Karpas-422 (cell line): ENCODE results near the gene FAM131C. TPM values are rescaled to one million over a fixed set of nuclear protein-coding genes. Genes with fewer than 3 reads are reported as not detected.
"Not testable (repeated sequence)": the region's sequence is repeated elsewhere in the genome, so short reads cannot be mapped to it uniquely, and the experiment has no call there.

Source experiments
- DNase-seq: peaks from one replicate; pipeline ENCODE4 v3.0.0-alpha.2; 2015
- H2AFZ ChIP-seq: fragments of 200-600 bp; sonication (generic); 2 replicates; pipeline ENCODE4 v1.6.1; 2014; ENCODE audit warnings: antibody characterized with exemption, low read length, mixed read lengths
- H3K27ac ChIP-seq: fragments of 200-600 bp; sonication (generic); 2 replicates; pipeline ENCODE4 v1.5.1; 2014; ENCODE audit warnings: mild to moderate bottlenecking, low read length, moderate library complexity
- H3K27me3 ChIP-seq: fragments of 200-600 bp; sonication (generic); 2 replicates; pipeline ENCODE4 v1.6.1; 2014; ENCODE audit warnings: low read length, mixed read lengths
- H3K36me3 ChIP-seq: fragments of 200-600 bp; sonication (generic); 2 replicates; pipeline ENCODE4 v1.6.1; 2014; ENCODE audit warnings: low read length, mixed read lengths; ENCODE audit not compliant: insufficient read depth
- H3K4me1 ChIP-seq: fragments of 200-600 bp; sonication (generic); 2 replicates; pipeline ENCODE4 v1.6.1; 2014; ENCODE audit warnings: mild to moderate bottlenecking, low read length, mixed read lengths
- H3K4me2 ChIP-seq: fragments of 200-600 bp; sonication (generic); 2 replicates; pipeline ENCODE4 v1.6.1; 2014; ENCODE audit warnings: low read length, low read depth, mild to moderate bottlenecking; ENCODE audit not compliant: poor library complexity, severe bottlenecking
- H3K4me3 ChIP-seq: fragments of 200-600 bp; sonication (generic); 2 replicates; pipeline ENCODE4 v1.5.1; 2014; ENCODE audit warnings: mild to moderate bottlenecking, antibody characterized with exemption, low read length, mixed read lengths
- H3K79me2 ChIP-seq: fragments of 200-600 bp; sonication (generic); 2 replicates; pipeline ENCODE4 v1.6.1; 2014; ENCODE audit warnings: mild to moderate bottlenecking, low read length, mixed read lengths
- H3K9ac ChIP-seq: fragments of 200-600 bp; sonication (generic); 2 replicates; pipeline ENCODE4 v1.6.0; 2014; ENCODE audit warnings: low read length
- H3K9me2 ChIP-seq: fragments of 200-600 bp; sonication (generic), shearing (Covaris generic); replicated peaks from 2 replicates; pipeline ENCODE4 v1.6.0; 2014; ENCODE audit warnings: mild to moderate bottlenecking, low read length, moderate library complexity; ENCODE audit not compliant: insufficient read depth
- H3K9me3 ChIP-seq: fragments of 300-700, 200-600 bp; sonication (generic); 2 replicates; pipeline ENCODE4 v1.6.1; 2014; ENCODE audit warnings: low read length, mixed read lengths
- H4K20me1 ChIP-seq: fragments of 200-600 bp; sonication (generic); 2 replicates; pipeline ENCODE4 v1.6.1; 2014; ENCODE audit warnings: mild to moderate bottlenecking, antibody characterized with exemption, low read length, low read depth; ENCODE audit not compliant: insufficient read depth
- total RNA-seq: library from RNA; depleted of rRNA; stranded (reverse); fragments of >200 nt; shearing (Covaris generic); gene quantifications from 2 replicates; pipeline ENCODE4 v1.2.3, GENCODE V29; 2014; ENCODE audit warnings: low replicate concordance

The FAM131C gene
- total RNA-seq, 1 experiment from 2014 or later, result not detected

- H3K4me1 ChIP-seq, H3K4me3 ChIP-seq, H3K79me2 ChIP-seq: not testable (repeated sequence)
Observed at GRCh38 chr1:16039871-16040270, 33.6 kb downstream of the FAM131C start.

GRCh38 chr1:16038620-16038912, 34.9 kb downstream of the FAM131C start:
- Histone ChIP-seq H3K9me2 (no peaks in the 10 kb centered on the region), H3K36me3 (no peaks in the 10 kb centered on the region)

More at GRCh38 chr1:16039871-16040270, 33.6 kb downstream of the FAM131C start:
- not testable (repeated sequence) for H3K9me2 ChIP-seq, H2AFZ ChIP-seq, H3K4me2 ChIP-seq, H3K9me3 ChIP-seq, H3K27ac ChIP-seq, H3K9ac ChIP-seq, H3K27me3 ChIP-seq, H4K20me1 ChIP-seq, H3K36me3 ChIP-seq, DNase-seq

GRCh38 chr1:16036461-16036860, 37.0 kb downstream of the FAM131C start:
- not testable (repeated sequence) for H3K9me3 ChIP-seq, H3K9me2 ChIP-seq, H4K20me1 ChIP-seq, H3K27me3 ChIP-seq, H3K4me2 ChIP-seq, H3K4me1 ChIP-seq, H3K9ac ChIP-seq, H3K4me3 ChIP-seq, H3K27ac ChIP-seq, DNase-seq, H2AFZ ChIP-seq, H3K79me2 ChIP-seq, H3K36me3 ChIP-seq

More at GRCh38 chr1:16038620-16038912, 34.9 kb downstream of the FAM131C start:
- H3K9me3 ChIP-seq, result no peaks in the 10 kb centered on the region
- no peaks in the 10 kb centered on the region for H3K79me2 ChIP-seq
- DNase-seq, result no peak
- no peaks in the 10 kb centered on the region for H3K4me1 ChIP-seq
- H3K4me3 ChIP-seq, result no peak overlapping the region
- no peaks in the 10 kb centered on the region for H4K20me1 ChIP-seq
- H3K9ac ChIP-seq, result no peak overlapping the region
- H2AFZ ChIP-seq, result no peak overlapping the region
- H3K4me2 ChIP-seq, result no peak overlapping the region
- H3K27me3 ChIP-seq, result no peaks in the 10 kb centered on the region
- no peak overlapping the region for H3K27ac ChIP-seq

GRCh38 chr1:16033103-16033632, 40.3 kb downstream of the FAM131C start:
- not testable (repeated sequence) for H2AFZ ChIP-seq, H3K4me1 ChIP-seq, H3K36me3 ChIP-seq, H3K9ac ChIP-seq, H3K27ac ChIP-seq, H3K4me2 ChIP-seq, H3K9me3 ChIP-seq, H3K79me2 ChIP-seq, H3K9me2 ChIP-seq, H3K4me3 ChIP-seq, H3K27me3 ChIP-seq, DNase-seq, H4K20me1 ChIP-seq

- Histone ChIP-seq H3K4me3 (no peak overlapping the region), H3K79me2 (no peaks in the 10 kb centered on the region), H3K27me3 (no peaks in the 10 kb centered on the region), H3K9me2 (no peaks in the 10 kb centered on the region), H3K9me3 (no peaks in the 10 kb centered on the region), H3K9ac (no peak overlapping the region), H3K36me3 (no peaks in the 10 kb centered on the region), H2AFZ (no peak overlapping the region), H3K4me2 (no peak overlapping the region), H4K20me1 (no peaks in the 10 kb centered on the region), H3K4me1 (no peaks in the 10 kb centered on the region), H3K27ac (no peak overlapping the region)
- DNase-seq, result peak; percentile 90
Observed at GRCh38 chr1:16032388-16033102, 40.9 kb downstream of the FAM131C start.

- Histone ChIP-seq H3K4me1 (no peaks in the 10 kb centered on the region), H3K4me3 (no peak overlapping the region), H3K27me3 (no peaks in the 10 kb centered on the region), H3K9ac (no peak overlapping the region), H3K9me3 (no peaks in the 10 kb centered on the region), H3K4me2 (no peak overlapping the region), H3K36me3 (no peaks in the 10 kb centered on the region), H2AFZ (no peak overlapping the region), H3K79me2 (no peaks in the 10 kb centered on the region), H3K27ac (no peak overlapping the region), H3K9me2 (no peaks in the 10 kb centered on the region), H4K20me1 (no peaks in the 10 kb centered on the region)
- DNase-seq, result no peak
Observed at GRCh38 chr1:16031551-16031950, 41.9 kb downstream of the FAM131C start.

GRCh38 chr1:16029288-16029687, 44.2 kb downstream of the FAM131C start:
- Histone ChIP-seq H3K9ac (no peak overlapping the region), H3K36me3 (no peaks in the 10 kb centered on the region), H4K20me1 (no peaks in the 10 kb centered on the region), H3K27ac (no peak overlapping the region), H3K79me2 (no peaks in the 10 kb centered on the region), H3K4me2 (no peak overlapping the region), H3K9me2 (no peaks in the 10 kb centered on the region), H3K27me3 (no peaks in the 10 kb centered on the region), H3K9me3 (no peaks in the 10 kb centered on the region), H3K4me3 (no peak overlapping the region), H2AFZ (no peak overlapping the region), H3K4me1 (no peaks in the 10 kb centered on the region)
- no peak for DNase-seq

GRCh38 chr1:16029003-16029268, 44.5 kb downstream of the FAM131C start:
- not testable (repeated sequence) for H2AFZ ChIP-seq, H3K9me2 ChIP-seq, H3K27me3 ChIP-seq, H3K79me2 ChIP-seq, H3K27ac ChIP-seq, DNase-seq, H3K36me3 ChIP-seq, H3K4me1 ChIP-seq, H3K4me3 ChIP-seq, H3K9ac ChIP-seq, H3K9me3 ChIP-seq, H4K20me1 ChIP-seq, H3K4me2 ChIP-seq
